Hepatocyte (in vitro differentiated cells): ENCODE data around the gene DCAF8L2.

Experiments used
- CTCF ChIP-seq: fragments of 200-600 bp; sonication (generic); IDR thresholded peaks from 2 replicates; pipeline ENCODE4 v1.5.1; 2016; ENCODE audit warnings: antibody characterized with exemption, mild to moderate bottlenecking; ENCODE audit not compliant: poor library complexity
- EZH2 ChIP-seq: fragments of 200-600 bp; sonication (generic); IDR thresholded peaks from 2 replicates; pipeline ENCODE4 v1.6.1; 2016; ENCODE audit warnings: antibody characterized with exemption, mild to moderate bottlenecking, borderline replicate concordance

DNA sequence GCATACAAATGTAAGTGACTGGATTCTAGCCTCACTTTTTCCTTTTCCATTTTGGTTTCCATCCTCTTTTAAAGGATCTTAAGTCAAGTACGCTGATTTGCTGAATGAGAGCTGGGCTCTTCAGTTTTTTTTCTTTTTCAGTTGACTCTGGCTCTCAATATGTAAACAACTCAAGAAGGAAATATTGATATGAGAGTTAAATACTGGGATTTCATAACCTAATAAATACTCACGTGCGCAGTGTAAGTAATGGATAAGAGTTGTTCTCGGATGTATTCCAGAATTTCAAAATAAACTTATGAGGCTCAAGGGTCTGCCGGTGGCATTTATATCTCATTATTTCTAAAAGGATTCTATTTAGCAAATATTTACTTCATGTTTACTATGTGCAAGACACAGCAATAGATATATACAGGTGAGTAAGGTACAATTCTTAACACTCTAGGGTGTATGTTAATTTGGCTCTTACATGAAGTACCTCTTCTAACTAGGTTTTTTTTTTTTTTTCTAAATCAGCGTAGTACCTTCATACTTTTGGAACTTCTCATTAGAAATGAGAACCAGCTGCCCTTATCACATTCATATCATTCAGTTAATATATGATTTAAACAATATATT is 206.6 kb downstream of the DCAF8L2 start:
- TF ChIP-seq EZH2 (no peak), CTCF (no peak)
